Breast epithelium (tissue), 4 donors: ENCODE data around the gene CEP112. TPM values are rescaled to one million over a fixed set of nuclear protein-coding genes. Genes with fewer than 3 reads are reported as not detected.

Source experiments
- DNase-seq, 2 donors: peaks; one replicate each; pipeline ENCODE4 v3.0.0-alpha.2; 2019; ENCODE audit warnings: low spot score in 2 of 2
- H3K27ac ChIP-seq, 2 donors: fragments of 200-600 bp; sonication (generic) in 1 of 2; one replicate each; pipeline ENCODE4 v1.5.1; 2016 to 2019; ENCODE audit warnings: mild to moderate bottlenecking in 1 of 2
- H3K27me3 ChIP-seq, 2 donors: fragments of 200-600 bp; sonication (generic) in 1 of 2; one replicate each; pipeline versions ENCODE4 v1.5.1 to v1.6.0; 2017 to 2019; ENCODE audit warnings: control low read depth in 1 of 2, mild to moderate bottlenecking in 1 of 2
- H3K36me3 ChIP-seq: fragments of 200-600 bp; one replicate; pipeline ENCODE4 v1.5.1; 2019
- H3K4me1 ChIP-seq, 2 donors: fragments of 200-600 bp; sonication (generic); one replicate each; pipeline ENCODE4 v1.5.1; 2016 to 2019; ENCODE audit warnings: control low read depth in 1 of 2
- H3K4me3 ChIP-seq, 3 donors: fragments of 200-600 bp; sonication (generic); 1 replicate in 2 of 3; 2 replicates in 1 of 3; pipeline ENCODE4 v1.5.1; 2016 to 2019; ENCODE audit warnings: mild to moderate bottlenecking in 3 of 3, moderate library complexity in 2 of 3
- H3K9me3 ChIP-seq, 2 donors: fragments of 200-600 bp; sonication (generic) in 1 of 2; one replicate each; pipeline ENCODE4 v1.5.1; 2016 to 2019; ENCODE audit warnings: control low read depth in 1 of 2
- CTCF ChIP-seq, 3 donors: fragments of 450-650 bp; IDR thresholded peaks; one replicate each; pipeline ENCODE4 v1.5.1; 2016 to 2017; ENCODE audit warnings: antibody characterized with exemption in 3 of 3, mild to moderate bottlenecking in 3 of 3, moderate library complexity in 3 of 3
- POLR2A ChIP-seq: fragments of 450-650 bp; IDR thresholded peaks from one replicate; pipeline ENCODE4 v1.6.1; 2016; ENCODE audit warnings: antibody characterized with exemption, mild to moderate bottlenecking, moderate library complexity
- POLR2AphosphoS5 ChIP-seq, 3 donors: sonication (generic); formaldehyde crosslinking; IDR thresholded peaks; one replicate each; pipeline ENCODE4 v1.6.1; 2017; ENCODE audit warnings: antibody characterized with exemption in 3 of 3
- intact Hi-C: fragments of 100-400 bp; cut with DNase I; formaldehyde crosslinking; loops from one replicate; pipeline ENCODE4 v1.15.1; 2023; ENCODE audit warnings: low total_unique reads
- total RNA-seq, 3 donors: library from RNA; depleted of rRNA; stranded (reverse); fragments of >200 nt; gene quantifications; one replicate each; pipeline ENCODE4 v1.1.0, GENCODE V29; 2016

CEP112 gene
- total RNA-seq, result 10 to 100 TPM; 12.9 to 27.2 (median 18.0) TPM

- Histone ChIP-seq H3K4me3 (peak within 1 kb of the TSS; percentile 71 to 77 (median 77)), H3K36me3 (no peaks in the 10 kb centered on the region), H3K4me1 (no peaks in the 10 kb centered on the region), H3K27me3 (no peaks in the 10 kb centered on the region), H3K9me3 (no peaks in the 10 kb centered on the region), H3K27ac (peak within 1 kb of the TSS; percentile 76 to 82)
- intact Hi-C loops, result no loop called here
- peak in 1 of 2 donors; percentile 34 for DNase-seq
- TF ChIP-seq POLR2A (no peak), POLR2AphosphoS5 (IDR thresholded peaks at IDR 0.05) (no peak)
These were observed at the start of gene CEP112 for GRCh38 chr17:66191593-66192377. Gene CEP112 (minus strand): TSS chr17:66192133.

- Histone ChIP-seq H3K9me3 (no peaks in the 10 kb centered on the region), H3K27ac (no peak overlapping the region), H3K36me3 (no peaks in the 10 kb centered on the region), H3K4me3 (no peak overlapping the region), H3K4me1 (no peaks in the 10 kb centered on the region), H3K27me3 (no peaks in the 10 kb centered on the region)
- TF ChIP-seq POLR2A (no peak), CTCF (IDR thresholded peaks at IDR 0.05) (no peak), POLR2AphosphoS5 (IDR thresholded peaks at IDR 0.05) (no peak)
- intact Hi-C loops, result no loop called here
- DNase-seq, result no peak
These were observed 48.7 kb upstream of the CEP112 start for GRCh38 chr17:66240630-66241029.

GRCh38 chr17:66240013-66240412 lies 48.1 kb upstream of the CEP112 start:
- no peaks in the 10 kb centered on the region for H3K27me3 ChIP-seq
- H3K27ac ChIP-seq, result no peak overlapping the region
- no peaks in the 10 kb centered on the region for H3K4me1 ChIP-seq
- intact Hi-C loops, result no loop called here
- no peak for DNase-seq
- no peak overlapping the region for H3K4me3 ChIP-seq
- H3K9me3 ChIP-seq, result no peaks in the 10 kb centered on the region
- H3K36me3 ChIP-seq, result no peaks in the 10 kb centered on the region
- TF ChIP-seq POLR2A (no peak), POLR2AphosphoS5 (IDR thresholded peaks at IDR 0.05) (no peak), CTCF (IDR thresholded peaks at IDR 0.05) (no peak)

- Histone ChIP-seq H3K27me3 (no peaks in the 10 kb centered on the region), H3K36me3 (no peaks in the 10 kb centered on the region), H3K4me1 (no peaks in the 10 kb centered on the region), H3K9me3 (no peaks in the 10 kb centered on the region), H3K4me3 (no peak overlapping the region), H3K27ac (no peak overlapping the region)
- DNase-seq, result no peak
- intact Hi-C loops, result no loop called here
- TF ChIP-seq POLR2A (no peak), CTCF (IDR thresholded peaks at IDR 0.05) (no peak), POLR2AphosphoS5 (IDR thresholded peaks at IDR 0.05) (no peak)
These were observed 43.6 kb upstream of the CEP112 start for GRCh38 chr17:66235377-66235994.

GRCh38 chr17:66234611-66235010 lies 42.7 kb upstream of the CEP112 start:
- Histone ChIP-seq H3K36me3 (no peaks in the 10 kb centered on the region), H3K4me1 (no peaks in the 10 kb centered on the region), H3K27me3 (no peaks in the 10 kb centered on the region), H3K9me3 (no peaks in the 10 kb centered on the region), H3K27ac (no peak overlapping the region), H3K4me3 (no peak overlapping the region)
- no peak for DNase-seq
- intact Hi-C loops, result no loop called here
- TF ChIP-seq CTCF (IDR thresholded peaks at IDR 0.05), result no peak
